ENCODE data around the gene THSD7B.

DNA sequence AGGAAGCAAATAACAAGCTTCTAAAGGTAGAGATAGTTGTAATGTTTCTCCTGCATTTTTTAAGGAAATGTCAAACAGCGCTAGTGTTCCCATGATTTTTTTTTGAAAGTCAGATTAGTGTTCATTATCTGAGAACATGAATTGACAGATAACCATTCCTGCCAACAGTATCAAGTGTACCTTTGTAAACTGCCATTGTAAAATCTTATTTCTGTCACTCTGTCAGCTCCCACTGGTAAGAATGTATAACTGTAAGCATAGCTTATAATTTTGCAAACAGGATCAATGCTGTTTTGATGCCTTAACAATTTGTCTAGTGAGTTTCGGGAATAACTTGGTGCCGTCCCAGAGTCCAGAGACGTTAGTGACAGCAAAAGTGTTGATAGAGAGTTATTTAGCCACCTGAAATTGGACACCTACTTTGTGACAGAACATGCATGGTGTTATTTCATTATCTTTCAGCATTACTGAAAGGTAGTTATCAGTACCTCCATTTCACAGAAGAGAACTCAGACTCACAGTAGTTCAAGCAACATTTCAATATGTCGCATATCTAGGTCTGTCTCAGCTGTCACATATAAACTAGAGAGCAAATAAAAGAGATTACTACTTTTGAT is 221.4 kb downstream of the THSD7B start:
- TF ChIP-seq POLR2A (IDR thresholded peaks at IDR 0.05) (no peak), POLR2AphosphoS5 (IDR thresholded peaks at IDR 0.05) (no peak)
- TF ChIP-seq, protein P1, sequence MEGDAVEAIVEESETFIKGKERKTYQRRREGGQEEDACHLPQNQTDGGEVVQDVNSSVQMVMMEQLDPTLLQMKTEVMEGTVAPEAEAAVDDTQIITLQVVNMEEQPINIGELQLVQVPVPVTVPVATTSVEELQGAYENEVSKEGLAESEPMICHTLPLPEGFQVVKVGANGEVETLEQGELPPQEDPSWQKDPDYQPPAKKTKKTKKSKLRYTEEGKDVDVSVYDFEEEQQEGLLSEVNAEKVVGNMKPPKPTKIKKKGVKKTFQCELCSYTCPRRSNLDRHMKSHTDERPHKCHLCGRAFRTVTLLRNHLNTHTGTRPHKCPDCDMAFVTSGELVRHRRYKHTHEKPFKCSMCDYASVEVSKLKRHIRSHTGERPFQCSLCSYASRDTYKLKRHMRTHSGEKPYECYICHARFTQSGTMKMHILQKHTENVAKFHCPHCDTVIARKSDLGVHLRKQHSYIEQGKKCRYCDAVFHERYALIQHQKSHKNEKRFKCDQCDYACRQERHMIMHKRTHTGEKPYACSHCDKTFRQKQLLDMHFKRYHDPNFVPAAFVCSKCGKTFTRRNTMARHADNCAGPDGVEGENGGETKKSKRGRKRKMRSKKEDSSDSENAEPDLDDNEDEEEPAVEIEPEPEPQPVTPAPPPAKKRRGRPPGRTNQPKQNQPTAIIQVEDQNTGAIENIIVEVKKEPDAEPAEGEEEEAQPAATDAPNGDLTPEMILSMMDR (IDR thresholded peaks at IDR 0.05) = no peak

All from prostate gland (tissue), 2 donors.